Endothelial cell of umbilical vein (primary cell): Measurements from ENCODE around the gene DLG5. TPM values are rescaled to one million over a fixed set of nuclear protein-coding genes. Genes with fewer than 3 reads are reported as not detected.

Experiments
- BruUV-seq: library from RNA; stranded (reverse); fragments of 400-500 nt; replicated peaks from 2 replicates; lab custom pipeline; 2021; lab: Mats Ljungman, UMichigan
- CTCF ChIA-PET: fragments of 300-600, 350-600 bp; sonication (Branson Sonifier 250); formaldehyde crosslinking; loops from one replicate; lab custom pipeline; 2021; ENCODE audit warnings: antibody characterized with exemption, inconsistent platforms; lab: Charles Lee
- POLR2A ChIA-PET: fragments of 300-600, 350-600 bp; sonication (Branson Sonifier 250); formaldehyde crosslinking; loops from one replicate; lab custom pipeline; 2021; ENCODE audit warnings: antibody characterized with exemption, inconsistent platforms; lab: Charles Lee
- DNase-seq: peaks from one replicate; pipeline ENCODE4 v3.0.0-alpha.2; 2011; ENCODE audit warnings: low read depth, low spot score
- FAIRE-seq: peaks from 2 replicates; lab custom pipeline; 2011; peaks lifted over from hg19 to GRCh38; lab: Jason Lieb, UNC
- H2AFZ ChIP-seq: 2 replicates; pipeline ENCODE4 v1.6.0; 2012; ENCODE audit warnings: low read depth, low read length, control low read depth, inconsistent platforms
- H3K27ac ChIP-seq: 2 replicates; pipeline ENCODE4 v1.5.1; 2011; ENCODE audit warnings: low read depth, mild to moderate bottlenecking, control low read depth, low read length, moderate library complexity; ENCODE audit not compliant: insufficient read depth
- H3K27me3 ChIP-seq, 2 experiments: 2 replicates each; pipeline versions ENCODE4 v1.6.0 to v1.6.1; 2011; ENCODE audit warnings: low read length in 2 of 2, mixed read lengths in 1 of 2; ENCODE audit not compliant: control insufficient read depth in 2 of 2, insufficient read depth in 2 of 2
- H3K36me3 ChIP-seq, 2 experiments: 2 replicates in 1 of 2; 3 replicates in 1 of 2; pipeline ENCODE4 v1.5.1; 2011; ENCODE audit warnings: low read length in 2 of 2, mild to moderate bottlenecking in 1 of 2, moderate library complexity in 1 of 2; ENCODE audit not compliant: control insufficient read depth in 2 of 2, insufficient read depth in 2 of 2; ENCODE audit errors: extremely low read depth in 1 of 2
- H3K4me1 ChIP-seq: 3 replicates; pipeline ENCODE4 v1.5.1; 2011; ENCODE audit warnings: mild to moderate bottlenecking, low read length; ENCODE audit not compliant: control insufficient read depth, insufficient read depth; ENCODE audit errors: extremely low read depth
- H3K4me2 ChIP-seq: 2 replicates; pipeline ENCODE4 v1.6.1; 2011; ENCODE audit warnings: low read length, control low read depth, mixed read lengths; ENCODE audit not compliant: insufficient read depth
- H3K4me3 ChIP-seq, 3 experiments: fragments of 200-600 bp in 1 of 3; sonication (generic), shearing (Covaris generic) in 1 of 3; replicated peaks in 1 of 3; 2 replicates each; pipeline ENCODE4 v1.5.1; 2011 to 2016; ENCODE audit warnings: control low read depth in 3 of 3, low read length in 3 of 3, mild to moderate bottlenecking in 2 of 3, inconsistent platforms in 1 of 3, low read depth in 1 of 3, moderate library complexity in 1 of 3; ENCODE audit not compliant: insufficient read depth in 1 of 3
- H3K79me2 ChIP-seq: 2 replicates; pipeline ENCODE4 v1.6.0; 2012; ENCODE audit warnings: low read length, inconsistent platforms; ENCODE audit not compliant: control insufficient read depth, insufficient read depth
- H3K9ac ChIP-seq: replicated peaks from 2 replicates; pipeline ENCODE3; 2011; ENCODE audit warnings: low read length, control low read depth; ENCODE audit not compliant: insufficient read depth; ENCODE audit errors: extremely low read depth
- H3K9me1 ChIP-seq: replicated peaks from 3 replicates; pipeline ENCODE4 v1.6.0; 2011; ENCODE audit warnings: mild to moderate bottlenecking, low read length; ENCODE audit not compliant: control insufficient read depth, insufficient read depth; ENCODE audit errors: extremely low read depth
- H3K9me3 ChIP-seq: replicated peaks from 2 replicates; pipeline ENCODE4 v1.5.1; 2012; ENCODE audit warnings: low read length, inconsistent platforms; ENCODE audit not compliant: control insufficient read depth, insufficient read depth
- H4K20me1 ChIP-seq: replicated peaks from 2 replicates; pipeline ENCODE3; 2011; ENCODE audit warnings: mild to moderate bottlenecking, low read length; ENCODE audit not compliant: control insufficient read depth, insufficient read depth; ENCODE audit errors: extremely low read depth
- CTCF ChIP-seq, 2 donors: IDR thresholded peaks; 1 replicate in 1 of 2; 2 replicates in 1 of 2; pipeline ENCODE4 v1.5.1; 2011; ENCODE audit warnings: low read length in 2 of 2, mild to moderate bottlenecking in 2 of 2, moderate library complexity in 2 of 2, control low read depth in 1 of 2, inconsistent platforms in 1 of 2, low read depth in 1 of 2; ENCODE audit not compliant: insufficient read depth in 1 of 2; ENCODE audit errors: extremely low read depth in 1 of 2
- EZH2 ChIP-seq: IDR thresholded peaks from 2 replicates; pipeline ENCODE4 v1.6.1; 2012; ENCODE audit warnings: borderline replicate concordance, low read depth, mild to moderate bottlenecking, moderate library complexity, low read length, inconsistent platforms; ENCODE audit not compliant: severe bottlenecking
- FOS ChIP-seq: IDR thresholded peaks from 2 replicates; pipeline ENCODE4 v1.6.1; 2011; ENCODE audit warnings: mild to moderate bottlenecking, low read length, moderate library complexity, borderline replicate concordance; ENCODE audit not compliant: insufficient read depth
- GATA2 ChIP-seq: IDR thresholded peaks from 2 replicates; pipeline ENCODE4 v1.7.0; 2011; ENCODE audit warnings: low read depth, mild to moderate bottlenecking, moderate library complexity, mixed read lengths, low read length; ENCODE audit not compliant: insufficient read length, insufficient read depth
- JUN ChIP-seq: IDR thresholded peaks from 2 replicates; pipeline ENCODE4 v1.6.1; 2011; ENCODE audit warnings: borderline replicate concordance, low read depth; ENCODE audit not compliant: insufficient read length, insufficient read depth
- MAX ChIP-seq: IDR thresholded peaks from 2 replicates; pipeline ENCODE4 v1.6.1; 2011; ENCODE audit not compliant: insufficient read depth, insufficient read length
- MYC ChIP-seq: IDR thresholded peaks from one replicate; pipeline ENCODE4 v1.6.1; 2011; ENCODE audit warnings: mild to moderate bottlenecking, low read depth, low read length
- POLR2A ChIP-seq: IDR thresholded peaks from 2 replicates; pipeline ENCODE4 v1.6.1; 2012; ENCODE audit warnings: low read depth, mild to moderate bottlenecking, control low read depth, low read length
- POLR2AphosphoS5 ChIP-seq: IDR thresholded peaks from 2 replicates; pipeline ENCODE4 v1.6.1; 2012; ENCODE audit warnings: low read depth, mild to moderate bottlenecking, control low read depth, low read length, moderate library complexity; ENCODE audit not compliant: insufficient read depth
- dilution Hi-C: fragments of 300-500 bp; cut with MboI; formaldehyde crosslinking; loops from one replicate; pipeline ENCODE4 v1.15.0; 2019; ENCODE audit warnings: low sequenced_read_pairs; ENCODE audit not compliant: extremely low pct_ligation_motif_present
- intact Hi-C: fragments of 100-400 bp; cut with micrococcal nuclease; formaldehyde crosslinking; loops from one replicate; pipeline ENCODE4 v1.10.0; 2022
- polyA plus RNA-seq, 4 experiments: library from polyadenylated mRNA; depleted of rRNA in 3 of 4; stranded (reverse) in 3 of 4; unstranded in 1 of 4; fragments of >200 nt; gene quantifications; 2 replicates each; pipeline versions ENCODE4 v1.2.1 to v1.2.3, GENCODE V29; 2011 to 2012; ENCODE audit warnings: missing spikeins in 1 of 4
- total RNA-seq: library from RNA; stranded (reverse); gene quantifications from 2 replicates; pipeline ENCODE4 v1.2.3, GENCODE V29; 2021

The DLG5 gene
- total and polyA plus RNA-seq, 2 donors (not counting 3 experiments of a cell fraction or from before 2014, with no cell fraction given), result 12.3 to 24.9 TPM

DNA sequence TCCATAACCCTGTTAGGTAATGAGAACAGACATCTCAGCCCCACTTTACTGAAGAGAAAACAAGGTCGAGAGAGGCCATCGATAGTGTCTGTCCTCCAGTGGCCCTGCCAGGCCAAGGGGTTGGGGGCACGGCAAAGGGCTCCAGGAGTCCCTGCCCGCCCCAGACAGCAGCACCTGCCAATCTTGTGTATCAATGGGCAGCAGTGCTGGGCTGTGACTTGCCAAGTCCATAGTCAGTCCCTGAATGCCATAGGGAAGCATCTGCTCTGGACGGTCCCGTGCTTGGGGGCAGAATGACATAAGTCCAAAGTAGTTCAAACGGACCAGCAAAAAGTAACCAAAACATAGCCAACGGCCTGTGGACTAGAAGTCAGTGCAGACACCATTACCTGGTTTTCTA is 33.2 kb downstream of the DLG5 start:
- no TSS peak for BruUV-seq
- CTCF ChIA-PET, result no interaction called here
- Histone ChIP-seq H3K27ac (no peak overlapping the region), H3K4me3 (no peak overlapping the region), H3K27me3 (no peaks in the 10 kb centered on the region), H3K4me2 (no peak overlapping the region), H3K4me1 (no peaks in the 10 kb centered on the region), H3K9me1 (no peaks in the 10 kb centered on the region), H4K20me1 (no peaks in the 10 kb centered on the region), H2AFZ (no peak overlapping the region), H3K79me2 (no peaks in the 10 kb centered on the region), H3K9me3 (no peaks in the 10 kb centered on the region), H3K9ac (no peak overlapping the region), H3K36me3 (no peaks in the 10 kb centered on the region)
- dilution Hi-C loops, result no loop called here
- DNase-seq, result no peak
- no peak for FAIRE-seq
- intact Hi-C loops, result no loop called here
- TF ChIP-seq POLR2A (no peak), EZH2 (no peak), JUN (no peak), POLR2AphosphoS5 (no peak), CTCF (IDR thresholded peaks at IDR 0.05; ENCODE audit: extremely low read depth in 1 of 2, insufficient read depth in 1 of 2, low read depth in 1 of 2, low read length in 2 of 2) (no peak), FOS (no peak), MYC (no peak), MAX (no peak), GATA2 (no peak)
- POLR2A ChIA-PET, result no interaction called here
